ENCODE results near the gene CD163L1.

The CD163L1 gene

DNA sequence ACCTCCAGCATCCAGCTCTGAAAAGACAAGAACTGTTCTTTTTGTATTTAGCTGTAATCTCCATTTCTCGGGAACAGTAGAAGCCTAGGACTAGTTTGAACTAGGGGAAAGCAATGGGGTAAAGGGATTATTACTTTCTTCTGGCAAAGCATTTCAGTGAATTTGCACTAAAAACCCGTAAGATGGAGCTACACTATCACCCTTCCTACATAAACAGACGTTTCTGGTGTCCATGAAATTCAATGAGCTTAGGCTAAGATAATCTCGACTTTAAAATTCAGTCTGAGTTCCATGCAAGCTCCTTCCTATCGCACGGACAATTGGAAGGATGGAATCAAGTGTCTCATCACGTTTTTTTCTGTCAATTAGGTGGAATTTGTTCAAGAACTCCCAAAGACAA, 116.0 kb downstream of the CD163L1 start:
- DNase-seq (ENCODE audit: low read depth), result peak; percentile 3
- TF ChIP-seq CTCF (conservative IDR thresholded peaks at IDR 0.05; ENCODE audit: low read length), result no peak; the same call in 1 of the 2 replicates
- H3K4me3 ChIP-seq (ENCODE audit: low read length), result no peak overlapping the region

DNA sequence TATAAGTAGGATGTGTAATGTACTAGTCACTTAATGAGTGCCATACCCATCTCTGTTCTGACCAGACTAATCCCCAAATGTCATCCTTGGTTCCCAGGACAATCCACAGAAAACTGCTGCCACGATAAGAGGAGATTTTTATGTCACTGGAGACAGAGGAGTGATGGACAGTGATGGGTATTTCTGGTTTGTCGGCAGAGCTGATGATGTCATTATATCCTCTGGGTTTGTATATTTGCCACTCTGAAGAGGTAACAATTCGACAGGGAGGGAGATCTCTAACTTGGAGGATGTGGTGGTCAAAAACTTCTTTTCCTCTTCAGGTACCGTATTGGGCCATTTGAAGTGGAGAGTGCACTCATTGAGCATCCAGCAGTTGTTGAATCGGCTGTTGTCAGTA, 119.8 kb downstream of the CD163L1 start:
- DNase-seq (ENCODE audit: low read depth), result no peak
- no peak for TF ChIP-seq CTCF (conservative IDR thresholded peaks at IDR 0.05; ENCODE audit: low read length)
- no peak overlapping the region for H3K4me3 ChIP-seq (ENCODE audit: low read length)

- no peak for TF ChIP-seq CTCF (conservative IDR thresholded peaks at IDR 0.05; ENCODE audit: low read length)
- no peak for DNase-seq (ENCODE audit: low read depth)
- no peak overlapping the region for H3K4me3 ChIP-seq (ENCODE audit: low read length)
Observed at GRCh38 chr12:7322599-7322998, 121.4 kb downstream of the CD163L1 start.

GRCh38 chr12:7321624-7322023, 122.3 kb downstream of the CD163L1 start:
- H3K4me3 ChIP-seq (ENCODE audit: low read length), result no peak overlapping the region
- TF ChIP-seq CTCF (conservative IDR thresholded peaks at IDR 0.05; ENCODE audit: low read length), result no peak
- DNase-seq (ENCODE audit: low read depth), result no peak

- H3K4me3 ChIP-seq (ENCODE audit: low read length), result no peak overlapping the region
- no peak for DNase-seq (ENCODE audit: low read depth)
- TF ChIP-seq CTCF (conservative IDR thresholded peaks at IDR 0.05; ENCODE audit: low read length), result no peak; the same call in 1 of the 2 replicates
Observed at GRCh38 chr12:7319930-7320329, 124.0 kb downstream of the CD163L1 start.

- no peak overlapping the region for H3K4me3 ChIP-seq (ENCODE audit: low read length)
- no peak for DNase-seq (ENCODE audit: low read depth)
- no peak for TF ChIP-seq CTCF (conservative IDR thresholded peaks at IDR 0.05; ENCODE audit: low read length)
Observed at GRCh38 chr12:7310070-7310469, 133.9 kb downstream of the CD163L1 start.

Data from AG10803 (cell line).